ENCODE measurements around the gene PKN2. TPM values are rescaled to one million over a fixed set of nuclear protein-coding genes. Genes with fewer than 3 reads are reported as not detected.

Gene PKN2
- total RNA-seq, 3 donors from 2014 or later, result 47.0 to 75.5 (median 60.3) TPM

- Histone ChIP-seq H3K36me3 (peaks cover 5% of the 10 kb centered on the region), H3K27ac (no peak overlapping the region), H3K4me1 (no peaks in the 10 kb centered on the region), H3K9me3 (no peaks in the 10 kb centered on the region), H3K4me3 (no peak overlapping the region), H3K27me3 (no peaks in the 10 kb centered on the region)
- TF ChIP-seq, protein P1, sequence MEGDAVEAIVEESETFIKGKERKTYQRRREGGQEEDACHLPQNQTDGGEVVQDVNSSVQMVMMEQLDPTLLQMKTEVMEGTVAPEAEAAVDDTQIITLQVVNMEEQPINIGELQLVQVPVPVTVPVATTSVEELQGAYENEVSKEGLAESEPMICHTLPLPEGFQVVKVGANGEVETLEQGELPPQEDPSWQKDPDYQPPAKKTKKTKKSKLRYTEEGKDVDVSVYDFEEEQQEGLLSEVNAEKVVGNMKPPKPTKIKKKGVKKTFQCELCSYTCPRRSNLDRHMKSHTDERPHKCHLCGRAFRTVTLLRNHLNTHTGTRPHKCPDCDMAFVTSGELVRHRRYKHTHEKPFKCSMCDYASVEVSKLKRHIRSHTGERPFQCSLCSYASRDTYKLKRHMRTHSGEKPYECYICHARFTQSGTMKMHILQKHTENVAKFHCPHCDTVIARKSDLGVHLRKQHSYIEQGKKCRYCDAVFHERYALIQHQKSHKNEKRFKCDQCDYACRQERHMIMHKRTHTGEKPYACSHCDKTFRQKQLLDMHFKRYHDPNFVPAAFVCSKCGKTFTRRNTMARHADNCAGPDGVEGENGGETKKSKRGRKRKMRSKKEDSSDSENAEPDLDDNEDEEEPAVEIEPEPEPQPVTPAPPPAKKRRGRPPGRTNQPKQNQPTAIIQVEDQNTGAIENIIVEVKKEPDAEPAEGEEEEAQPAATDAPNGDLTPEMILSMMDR (IDR thresholded peaks at IDR 0.05), result no peak
- TF ChIP-seq POLR2AphosphoS5 (IDR thresholded peaks at IDR 0.05) (no peak), POLR2A (IDR thresholded peaks at IDR 0.05) (no peak)
- DNase-seq (ENCODE audit: low spot score in 2 of 2), result no peak
- intact Hi-C loops (cut with DNase I; ENCODE audit: low total_unique reads), result no loop called here
Observed at GRCh38 chr1:88768187-88768586, 84.1 kb downstream of the PKN2 start.

GRCh38 chr1:88768816-88769215 is 84.7 kb downstream of the PKN2 start:
- DNase-seq (ENCODE audit: low spot score in 2 of 2), result no peak
- intact Hi-C loops (cut with DNase I; ENCODE audit: low total_unique reads), result no loop called here
- Histone ChIP-seq H3K4me3 (no peak overlapping the region), H3K9me3 (no peaks in the 10 kb centered on the region), H3K4me1 (no peaks in the 10 kb centered on the region), H3K27ac (no peak overlapping the region), H3K36me3 (peaks cover 5% of the 10 kb centered on the region), H3K27me3 (no peaks in the 10 kb centered on the region)
- TF ChIP-seq POLR2AphosphoS5 (IDR thresholded peaks at IDR 0.05) (no peak), POLR2A (IDR thresholded peaks at IDR 0.05) (no peak)
- TF ChIP-seq, protein P1 (IDR thresholded peaks at IDR 0.05), result no peak

DNA sequence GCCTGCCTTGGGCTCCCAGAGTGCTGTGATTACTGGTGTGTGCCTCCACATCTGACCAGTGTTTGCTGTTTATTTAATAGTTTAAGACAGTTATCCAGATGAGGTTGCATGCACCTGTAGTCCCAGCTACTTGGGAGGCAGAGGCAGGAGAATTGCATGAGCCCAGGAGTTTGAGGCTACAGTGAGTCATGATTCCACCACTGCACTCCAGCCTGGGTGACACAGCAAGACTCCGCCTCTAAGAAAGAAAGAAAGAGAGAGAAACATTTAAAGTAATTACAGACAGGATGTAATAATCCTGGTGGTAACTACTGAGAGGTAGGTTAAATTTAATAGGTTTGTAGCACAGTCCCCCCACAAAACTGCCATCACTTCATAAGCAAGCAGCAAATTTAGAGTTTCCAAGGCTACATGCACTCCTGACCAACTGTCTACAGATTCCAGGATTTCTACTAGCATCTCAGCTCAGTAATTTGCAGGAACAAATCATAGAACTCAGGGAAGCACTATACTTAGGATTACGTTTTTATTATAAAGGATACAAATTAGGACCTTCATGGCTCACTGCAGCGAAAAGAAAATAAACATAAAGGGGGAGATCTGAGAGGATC is 89.6 kb downstream of the PKN2 start:
- no peaks in the 10 kb centered on the region for H3K27me3 ChIP-seq
- peaks cover 5% of the 10 kb centered on the region for H3K36me3 ChIP-seq
- no peak overlapping the region for H3K27ac ChIP-seq
- TF ChIP-seq POLR2A (IDR thresholded peaks at IDR 0.05) (no peak), POLR2AphosphoS5 (IDR thresholded peaks at IDR 0.05) (no peak)
- TF ChIP-seq, protein P1 (IDR thresholded peaks at IDR 0.05), result no peak
- no peaks in the 10 kb centered on the region for H3K4me1 ChIP-seq
- no peaks in the 10 kb centered on the region for H3K9me3 ChIP-seq
- intact Hi-C loops (cut with DNase I; ENCODE audit: low total_unique reads), result no loop called here
- DNase-seq (ENCODE audit: low spot score in 2 of 2), result no peak
- H3K4me3 ChIP-seq, result no peak overlapping the region

- H3K27ac ChIP-seq, result no peak overlapping the region
- TF ChIP-seq POLR2AphosphoS5 (IDR thresholded peaks at IDR 0.05) (no peak), POLR2A (IDR thresholded peaks at IDR 0.05) (no peak)
- TF ChIP-seq, protein P1 (IDR thresholded peaks at IDR 0.05), result no peak
- H3K4me3 ChIP-seq, result no peak overlapping the region
- H3K27me3 ChIP-seq, result no peaks in the 10 kb centered on the region
- intact Hi-C loops (cut with DNase I; ENCODE audit: low total_unique reads), result no loop called here
- H3K36me3 ChIP-seq, result peaks cover 5% of the 10 kb centered on the region
- H3K4me1 ChIP-seq, result no peaks in the 10 kb centered on the region
- no peaks in the 10 kb centered on the region for H3K9me3 ChIP-seq
- no peak for DNase-seq (ENCODE audit: low spot score in 2 of 2)
Observed at GRCh38 chr1:88774151-88774556, 90.1 kb downstream of the PKN2 start.

DNA sequence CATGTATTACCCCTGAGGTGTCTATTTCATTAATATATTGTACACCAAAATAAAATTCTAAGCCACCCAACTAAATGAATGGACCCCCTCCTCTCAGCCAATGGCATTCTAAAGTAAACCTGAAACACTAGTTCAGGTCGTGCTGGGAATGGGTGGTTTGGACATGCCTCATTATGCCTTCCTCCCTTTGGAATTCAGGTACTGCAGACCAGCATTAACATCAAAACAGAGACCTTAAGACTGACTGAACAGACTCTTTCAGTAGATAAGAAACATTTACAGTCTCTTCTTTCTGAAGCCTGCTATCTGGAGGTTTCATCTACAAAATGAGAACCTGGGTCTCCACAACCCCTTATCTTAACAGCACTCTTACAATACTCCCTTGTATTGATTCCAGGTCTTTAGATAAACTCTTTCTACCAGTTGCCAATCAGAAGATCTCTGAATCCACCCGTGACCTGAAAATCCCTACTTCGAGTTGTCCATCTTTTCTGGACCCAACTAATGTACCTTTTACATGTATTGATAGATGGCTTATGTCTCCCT is 93.6 kb downstream of the PKN2 start:
- TF ChIP-seq POLR2A (IDR thresholded peaks at IDR 0.05) (no peak), POLR2AphosphoS5 (IDR thresholded peaks at IDR 0.05) (no peak)
- TF ChIP-seq, protein P1 (IDR thresholded peaks at IDR 0.05), result no peak
- H3K36me3 ChIP-seq, result no peaks in the 10 kb centered on the region
- no peak overlapping the region for H3K27ac ChIP-seq
- no peak overlapping the region for H3K4me3 ChIP-seq
- H3K9me3 ChIP-seq, result no peaks in the 10 kb centered on the region
- H3K4me1 ChIP-seq, result no peaks in the 10 kb centered on the region
- no peak for DNase-seq (ENCODE audit: low spot score in 2 of 2)
- intact Hi-C loops (cut with DNase I; ENCODE audit: low total_unique reads), result no loop called here
- no peaks in the 10 kb centered on the region for H3K27me3 ChIP-seq

Measured in breast epithelium (tissue), 4 donors.